ENCODE measurements around the gene SPAG16. TPM values are rescaled to one million over a fixed set of nuclear protein-coding genes. Genes with fewer than 3 reads are reported as not detected.

SPAG16 gene
- total RNA-seq, 4 donors from 2014 or later = 1.2 to 30.8 (median 16.2) TPM

GRCh38 chr2:214158851-214159250 is 874.6 kb downstream of the SPAG16 start:
- Histone ChIP-seq H3K9me3 (no peaks in the 10 kb centered on the region), H3K4me1 (no peaks in the 10 kb centered on the region), H3K4me3 (no peak overlapping the region), H3K27me3 (no peaks in the 10 kb centered on the region), H3K36me3 (no peaks in the 10 kb centered on the region), H3K27ac (no peak overlapping the region)
- DNase-seq = no peak
- intact Hi-C loops (cut with DNase I; ENCODE audit: low total_unique reads) (no loop called here), in situ Hi-C loops (cut with MboI; ENCODE audit: low pct_ligation_motif_present in 1 of 4, low pct_unique_long_range_greater_than_20kb in 1 of 4, low sequenced_read_pairs in 3 of 4) (no loop called here)
- WGBS, 2 donors (ENCODE audit: low coverage in 1 of 2) = 88 to 93% methylated on average over 1 of the region's 1 CpG
- TF ChIP-seq CTCF (IDR thresholded peaks at IDR 0.05) = no peak
- TF ChIP-seq POLR2A (IDR thresholded peaks at IDR 0.05) = no peak
- TF ChIP-seq POLR2AphosphoS5 (IDR thresholded peaks at IDR 0.05) = no peak
- TF ChIP-seq EP300 (IDR thresholded peaks at IDR 0.05; ENCODE audit: low read depth) = no peak

DNA sequence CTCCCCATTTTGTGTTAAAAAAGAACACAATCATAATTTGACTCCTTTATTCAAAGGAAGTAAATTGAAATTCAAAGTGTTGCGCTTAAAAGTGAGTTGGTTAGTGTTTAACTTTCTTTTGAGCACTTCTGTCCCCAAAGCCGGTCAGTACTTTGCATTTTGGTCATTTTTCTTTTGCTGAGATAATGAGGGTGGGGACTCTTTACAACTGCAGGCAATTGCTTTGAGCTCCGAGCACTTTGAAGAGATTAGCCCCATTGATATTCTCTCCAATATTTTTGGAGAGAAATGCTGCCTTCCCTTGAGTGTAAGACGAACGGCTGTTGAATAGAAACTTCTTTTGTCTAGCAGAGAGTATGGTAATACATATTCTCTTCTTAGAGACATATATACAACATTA is 885.0 kb downstream of the SPAG16 start:
- Histone ChIP-seq H3K27me3 (no peaks in the 10 kb centered on the region), H3K4me3 (no peak overlapping the region), H3K27ac (no peak overlapping the region), H3K4me1 (no peaks in the 10 kb centered on the region), H3K36me3 (no peaks in the 10 kb centered on the region), H3K9me3 (no peaks in the 10 kb centered on the region)
- TF ChIP-seq CTCF (IDR thresholded peaks at IDR 0.05) (no peak), EP300 (IDR thresholded peaks at IDR 0.05; ENCODE audit: low read depth) (no peak), POLR2A (IDR thresholded peaks at IDR 0.05) (no peak), POLR2AphosphoS5 (IDR thresholded peaks at IDR 0.05) (no peak)
- in situ Hi-C loops (cut with MboI; ENCODE audit: low pct_ligation_motif_present in 1 of 4, low pct_unique_long_range_greater_than_20kb in 1 of 4, low sequenced_read_pairs in 3 of 4) = no loop called here
- no peak for DNase-seq
- 68 to 74% methylated on average over 5 of the region's 5 CpGs for WGBS, 2 donors (ENCODE audit: low coverage in 1 of 2)
- intact Hi-C loops (cut with DNase I; ENCODE audit: low total_unique reads) = no loop called here

DNA sequence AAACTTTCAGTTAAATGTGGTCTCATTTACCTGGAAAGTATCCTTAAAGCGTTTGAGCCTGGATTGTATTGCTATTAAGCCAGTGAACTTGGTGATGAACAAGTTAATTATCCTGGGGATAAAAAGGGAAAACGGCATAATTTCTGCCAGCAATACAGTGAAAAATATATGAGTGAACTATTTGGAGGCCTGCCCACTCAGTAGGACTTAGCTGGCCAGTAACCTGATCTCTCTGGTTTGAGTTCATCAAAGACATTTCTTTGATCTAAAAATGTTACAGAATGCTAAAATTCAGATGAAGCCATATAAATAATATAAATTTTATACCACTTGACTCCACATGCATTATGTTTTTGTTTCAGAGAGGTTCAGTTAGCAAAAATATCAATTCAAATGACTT is 885.5 kb downstream of the SPAG16 start:
- no peak overlapping the region for H3K4me3 ChIP-seq
- H3K4me1 ChIP-seq = no peaks in the 10 kb centered on the region
- in situ Hi-C loops (cut with MboI; ENCODE audit: low pct_ligation_motif_present in 1 of 4, low pct_unique_long_range_greater_than_20kb in 1 of 4, low sequenced_read_pairs in 3 of 4) = no loop called here
- H3K27ac ChIP-seq = no peak overlapping the region
- WGBS, 2 donors (ENCODE audit: low coverage in 1 of 2) = 53 to 60% methylated on average over 2 of the region's 2 CpGs
- no peaks in the 10 kb centered on the region for H3K36me3 ChIP-seq
- no peaks in the 10 kb centered on the region for H3K9me3 ChIP-seq
- DNase-seq = no peak
- intact Hi-C loops (cut with DNase I; ENCODE audit: low total_unique reads) = no loop called here
- H3K27me3 ChIP-seq = no peaks in the 10 kb centered on the region
- TF ChIP-seq POLR2AphosphoS5 (IDR thresholded peaks at IDR 0.05) = no peak
- TF ChIP-seq CTCF (IDR thresholded peaks at IDR 0.05) = no peak
- no peak for TF ChIP-seq EP300 (IDR thresholded peaks at IDR 0.05; ENCODE audit: low read depth)
- no peak for TF ChIP-seq POLR2A (IDR thresholded peaks at IDR 0.05)

DNA sequence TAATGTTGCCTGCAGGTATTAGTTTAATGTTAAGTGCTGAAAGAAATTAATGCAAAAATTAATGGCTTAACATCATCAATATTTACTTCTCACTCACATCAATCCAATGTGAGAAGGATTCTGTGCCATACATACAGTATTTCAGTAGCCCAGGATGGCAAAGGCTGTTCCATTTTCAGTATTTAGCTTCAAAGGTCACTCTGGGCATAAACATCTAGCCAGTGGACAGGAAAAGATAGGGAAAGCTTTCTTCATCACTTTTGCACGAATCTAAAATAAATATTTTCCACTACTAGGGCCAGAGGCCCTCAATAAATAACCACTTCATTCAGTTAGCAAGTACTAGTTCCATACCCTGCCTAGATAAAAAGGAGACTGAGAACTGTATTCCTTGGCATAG is 890.3 kb downstream of the SPAG16 start:
- 13 to 20% methylated on average over 1 of the region's 1 CpG for WGBS, 2 donors (ENCODE audit: low coverage in 1 of 2)
- Histone ChIP-seq H3K4me1 (no peaks in the 10 kb centered on the region), H3K4me3 (no peak overlapping the region), H3K36me3 (no peaks in the 10 kb centered on the region), H3K9me3 (no peaks in the 10 kb centered on the region), H3K27me3 (no peaks in the 10 kb centered on the region), H3K27ac (no peak overlapping the region)
- DNase-seq = no peak
- in situ Hi-C loops (cut with MboI; ENCODE audit: low pct_ligation_motif_present in 1 of 4, low pct_unique_long_range_greater_than_20kb in 1 of 4, low sequenced_read_pairs in 3 of 4) (no loop called here), intact Hi-C loops (cut with DNase I; ENCODE audit: low total_unique reads) (no loop called here)
- no peak for TF ChIP-seq POLR2AphosphoS5 (IDR thresholded peaks at IDR 0.05)
- no peak for TF ChIP-seq EP300 (IDR thresholded peaks at IDR 0.05; ENCODE audit: low read depth)
- no peak for TF ChIP-seq CTCF (IDR thresholded peaks at IDR 0.05)
- TF ChIP-seq POLR2A (IDR thresholded peaks at IDR 0.05) = no peak

Data from transverse colon (tissue), 4 donors.